HG03064 (cell line): ENCODE results near the gene AARSD1.
"Not testable (repeated sequence)": the region's sequence is repeated elsewhere in the genome, so short reads cannot be mapped to it uniquely, and the experiment has no call there.

Experiments used
- ATAC-seq: cut with Tn5 transposase; IDR thresholded peaks from one replicate; pipeline ENCODE4 v1.9.1; 2021; ENCODE audit warnings: low read depth; ENCODE audit not compliant: unreplicated experiment

AARSD1 gene, protein sequence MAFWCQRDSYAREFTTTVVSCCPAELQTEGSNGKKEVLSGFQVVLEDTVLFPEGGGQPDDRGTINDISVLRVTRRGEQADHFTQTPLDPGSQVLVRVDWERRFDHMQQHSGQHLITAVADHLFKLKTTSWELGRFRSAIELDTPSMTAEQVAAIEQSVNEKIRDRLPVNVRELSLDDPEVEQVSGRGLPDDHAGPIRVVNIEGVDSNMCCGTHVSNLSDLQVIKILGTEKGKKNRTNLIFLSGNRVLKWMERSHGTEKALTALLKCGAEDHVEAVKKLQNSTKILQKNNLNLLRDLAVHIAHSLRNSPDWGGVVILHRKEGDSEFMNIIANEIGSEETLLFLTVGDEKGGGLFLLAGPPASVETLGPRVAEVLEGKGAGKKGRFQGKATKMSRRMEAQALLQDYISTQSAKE

DNA sequence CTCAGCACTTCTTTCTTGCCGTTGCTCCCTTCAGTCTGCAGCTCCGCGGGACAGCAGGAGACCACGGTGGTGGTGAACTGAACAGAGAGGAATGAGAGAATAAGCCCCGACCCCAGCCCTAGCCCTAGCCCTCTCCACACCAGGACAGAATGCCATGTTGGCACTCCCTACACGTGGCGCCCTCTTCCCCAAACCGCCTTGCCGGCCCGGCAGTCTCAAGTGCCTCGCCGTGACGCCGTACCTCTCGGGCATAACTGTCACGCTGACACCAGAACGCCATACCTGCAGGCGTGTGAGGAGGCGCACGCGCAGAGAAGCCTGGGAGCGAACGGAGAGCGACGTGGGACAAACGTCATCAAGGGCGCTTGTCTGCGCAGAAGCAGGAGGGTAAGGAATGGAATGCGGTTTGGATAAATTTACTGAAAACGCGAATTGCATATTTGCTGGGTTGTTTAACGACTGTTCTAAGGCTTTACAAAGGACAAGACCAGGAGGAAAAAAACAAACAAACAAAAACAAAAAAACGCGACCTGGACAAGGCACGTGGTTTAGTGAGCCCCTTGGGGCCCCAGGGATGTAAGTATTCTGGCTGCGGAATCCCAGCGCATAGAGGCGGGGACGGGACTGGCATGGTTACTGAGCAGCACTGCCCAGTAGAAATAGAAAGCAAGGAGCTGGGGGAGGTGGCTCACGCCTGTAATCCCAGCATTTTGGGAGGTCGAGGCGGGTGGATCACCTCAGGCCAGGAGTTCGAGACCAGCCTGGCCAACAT lies at the start of gene AARSD1:
AARSD1 (minus strand) TSS at position 294 of the 772 bp plus-strand sequence; CDS start at position 280, 14 bp downstream.
- ATAC-seq, result peak; percentile 80

DNA sequence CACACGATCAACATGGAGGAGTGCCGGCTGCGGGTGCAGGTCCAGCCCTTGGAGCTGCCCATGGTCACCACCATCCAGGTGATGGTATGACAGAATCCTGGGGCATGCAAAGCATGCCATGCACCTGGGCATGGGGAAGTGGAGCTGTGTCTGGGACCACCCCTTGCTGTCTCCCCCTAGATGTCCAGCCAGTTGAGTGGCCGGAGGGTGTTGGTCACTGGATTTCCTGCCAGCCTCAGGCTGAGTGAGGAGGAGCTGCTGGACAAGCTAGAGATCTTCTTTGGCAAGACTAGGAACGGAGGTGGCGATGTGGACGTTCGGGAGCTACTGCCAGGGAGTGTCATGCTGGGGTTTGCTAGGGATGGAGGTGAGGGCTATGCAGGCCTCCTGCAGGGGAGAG lies 49.0 kb upstream of the AARSD1 start:
- no peak for ATAC-seq

DNA sequence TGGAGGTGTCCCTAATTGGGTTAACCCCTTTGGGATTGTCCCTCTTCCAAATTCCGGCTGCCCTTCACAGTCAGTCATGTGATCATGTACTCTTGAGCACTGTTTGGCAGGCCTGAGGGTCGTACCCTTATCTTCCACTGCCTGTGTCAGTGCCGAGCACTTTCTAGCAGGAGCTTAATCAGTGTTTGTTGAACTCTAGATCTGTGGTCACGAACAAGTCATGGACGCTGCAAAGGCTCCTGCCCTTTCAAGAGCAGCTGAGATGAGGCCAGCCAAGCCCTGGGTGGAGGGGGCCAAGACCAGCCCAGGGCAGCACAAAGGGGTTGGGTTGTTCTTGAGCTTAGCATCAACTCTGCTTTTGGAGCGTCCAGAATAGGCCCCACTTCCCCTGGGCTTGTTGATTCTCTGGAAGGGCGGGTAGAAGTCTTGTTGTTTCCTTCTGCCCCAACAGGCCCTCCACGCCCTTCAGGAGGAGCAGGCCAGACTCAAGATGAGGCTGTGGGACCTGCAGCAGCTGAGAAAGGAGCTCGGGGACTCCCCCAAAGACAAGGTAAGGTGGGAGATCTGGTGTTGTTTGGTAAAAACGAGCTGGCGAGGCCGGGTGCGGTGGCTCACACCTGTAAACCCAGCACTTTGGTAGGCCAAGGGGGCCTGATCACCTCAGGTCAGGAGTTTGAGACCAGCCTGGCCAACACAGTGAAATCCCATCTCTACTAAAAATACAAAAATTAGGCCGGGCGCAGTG lies 47.6 kb upstream of the AARSD1 start:
- ATAC-seq, result no peak

DNA sequence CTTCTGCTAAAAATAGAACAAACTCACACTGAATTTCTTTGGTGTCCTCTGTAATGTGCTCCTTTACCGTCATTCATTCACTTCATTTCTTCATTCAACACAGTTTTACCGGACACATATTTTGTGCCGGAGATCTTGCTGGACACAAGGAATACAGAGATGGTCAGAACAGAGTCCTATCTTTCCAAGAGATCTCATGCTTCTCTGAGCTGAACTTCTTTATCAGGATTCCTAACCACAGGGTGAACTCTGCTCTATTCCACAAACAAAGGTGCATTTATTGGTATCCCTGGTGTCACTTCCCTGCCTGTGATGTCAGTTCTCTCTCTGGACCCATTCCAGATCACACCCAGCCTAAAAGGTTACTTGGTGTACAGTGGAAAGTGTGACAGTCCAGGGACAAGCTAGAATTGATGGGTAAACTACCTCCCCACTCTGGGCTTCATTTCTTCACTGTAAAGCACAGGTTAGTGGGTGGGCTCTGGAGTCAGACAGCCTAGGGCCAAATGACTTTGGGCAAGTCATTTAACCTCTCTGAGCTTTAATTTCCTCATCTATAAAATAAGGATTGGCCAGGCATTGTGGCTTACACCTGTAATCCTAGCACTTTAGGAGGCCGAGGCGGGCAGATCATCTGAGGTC lies 46.5 kb upstream of the AARSD1 start:
- ATAC-seq, result no peak

DNA sequence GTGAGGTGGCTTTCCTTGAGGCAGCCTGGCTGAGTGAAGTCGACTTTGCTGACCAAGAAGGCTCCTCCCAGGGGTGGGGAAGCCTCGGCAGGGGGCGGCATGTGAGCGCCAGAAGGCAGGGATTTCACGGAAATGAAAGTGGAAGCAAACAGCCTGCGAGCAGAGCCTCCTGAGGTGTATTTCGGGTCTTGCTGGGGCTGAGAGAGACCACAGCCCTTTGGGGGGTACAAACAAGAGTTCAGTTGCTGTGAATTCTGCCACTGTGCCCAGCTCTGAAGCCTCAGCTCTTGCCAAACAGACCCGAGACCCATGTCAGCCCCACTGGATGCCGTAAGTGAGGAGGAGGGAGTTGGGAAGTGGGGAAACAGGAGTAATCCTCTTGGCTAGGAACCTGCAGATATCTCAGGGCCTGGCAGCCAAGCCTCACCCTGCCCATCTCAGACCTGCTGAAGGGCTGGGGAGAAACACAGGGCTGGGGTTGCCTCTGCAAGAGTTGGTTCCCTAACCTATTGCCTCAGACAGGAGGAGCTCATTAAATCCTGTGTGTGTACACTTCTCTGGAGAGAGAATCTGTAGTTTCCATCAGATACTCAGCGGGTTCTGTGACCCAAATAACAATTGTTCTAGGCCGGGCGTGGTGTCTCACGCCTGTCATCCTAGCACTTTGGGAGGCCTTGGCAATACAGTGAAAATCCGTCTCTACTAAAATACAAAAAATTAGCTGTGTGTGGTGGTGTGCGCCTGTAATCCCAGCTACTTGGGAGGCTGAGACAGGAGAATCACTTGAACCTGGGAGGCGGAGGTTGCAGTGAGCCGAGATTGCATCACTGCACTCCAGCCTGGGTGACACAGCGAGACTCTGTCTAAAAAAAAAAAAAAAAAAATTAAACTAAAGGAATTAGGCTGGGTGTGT lies 42.6 kb upstream of the AARSD1 start, which contains the start of gene IFI35:
IFI35 (plus strand) TSS at position 146 of the 913 bp plus-strand sequence; CDS start at position 310, 164 bp downstream.
- no peak for ATAC-seq

DNA sequence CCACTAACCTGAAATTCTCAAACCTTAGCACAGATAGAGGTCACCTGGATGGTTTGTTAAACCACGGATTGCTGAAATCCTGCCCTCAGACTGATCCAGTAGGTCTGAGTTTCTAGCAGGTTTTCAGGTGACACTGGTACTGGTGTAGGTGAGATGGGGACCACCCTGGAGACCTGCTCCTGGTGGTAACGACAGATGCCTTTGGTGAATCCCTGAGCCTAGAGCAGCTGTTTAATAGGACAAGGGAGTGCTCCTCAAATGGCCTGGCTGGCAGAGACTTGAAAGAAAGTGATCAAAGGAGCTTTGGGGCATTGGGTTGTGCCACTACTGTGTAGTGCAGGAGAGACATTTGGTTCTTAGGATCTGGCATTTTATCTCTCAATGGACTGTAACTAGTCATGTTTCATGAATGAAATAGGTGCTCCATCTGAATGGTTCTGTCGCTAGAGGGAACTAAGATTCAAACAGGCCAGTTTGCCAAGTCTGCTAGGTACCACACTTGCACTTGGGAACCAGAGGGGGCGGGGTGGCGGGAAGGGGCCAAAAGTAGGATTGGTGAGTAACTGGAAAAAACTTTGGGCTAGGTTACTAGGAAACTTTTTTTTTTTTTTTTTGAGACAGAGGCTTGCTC lies 39.4 kb upstream of the AARSD1 start:
- no peak for ATAC-seq

DNA sequence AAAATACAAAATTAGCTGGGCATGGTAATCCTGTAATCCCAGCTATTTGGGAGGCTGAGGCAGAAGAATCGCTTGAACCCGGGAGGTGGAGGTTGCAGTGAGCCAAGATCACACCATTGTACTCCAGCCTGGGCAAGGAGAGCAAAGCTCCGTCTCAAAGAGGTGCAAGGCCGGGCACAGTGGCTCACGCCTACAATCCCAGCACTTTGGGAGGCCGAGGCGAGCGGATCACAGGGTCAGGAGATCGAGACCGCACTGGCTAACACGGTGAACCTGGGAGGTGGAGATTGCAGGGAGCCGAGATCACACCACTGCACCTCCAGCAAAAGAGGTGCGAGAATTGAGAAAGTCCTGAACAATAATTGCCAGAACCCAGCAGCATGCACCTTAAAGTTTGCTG lies 36.6 kb upstream of the AARSD1 start:
- not testable (repeated sequence) for ATAC-seq

DNA sequence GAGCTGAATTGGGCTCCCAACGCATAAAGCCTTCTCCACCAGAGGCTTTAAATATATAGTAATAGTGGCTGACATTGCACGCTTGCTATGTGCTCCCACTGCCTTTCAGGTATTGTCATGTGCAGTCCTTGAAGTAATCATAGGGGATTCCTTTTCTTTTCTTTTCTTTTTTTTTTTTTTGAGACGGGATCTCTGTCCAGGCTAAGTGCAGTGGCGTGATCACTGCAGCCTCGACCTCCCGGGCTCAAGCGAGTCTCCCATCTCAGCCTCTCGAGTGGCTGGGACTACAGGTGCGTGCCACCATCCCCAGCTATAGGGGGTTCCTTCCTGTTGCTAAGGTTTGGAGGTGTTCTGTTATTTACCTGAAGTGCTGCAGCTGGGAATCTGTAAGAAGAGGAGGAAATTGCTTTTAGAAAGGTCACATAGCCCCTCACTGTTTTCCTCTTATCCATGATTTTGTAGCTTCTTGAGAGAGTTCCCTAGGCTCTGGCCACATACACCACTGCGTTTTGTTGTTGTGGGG lies 34.8 kb upstream of the AARSD1 start:
- ATAC-seq, result no peak

DNA sequence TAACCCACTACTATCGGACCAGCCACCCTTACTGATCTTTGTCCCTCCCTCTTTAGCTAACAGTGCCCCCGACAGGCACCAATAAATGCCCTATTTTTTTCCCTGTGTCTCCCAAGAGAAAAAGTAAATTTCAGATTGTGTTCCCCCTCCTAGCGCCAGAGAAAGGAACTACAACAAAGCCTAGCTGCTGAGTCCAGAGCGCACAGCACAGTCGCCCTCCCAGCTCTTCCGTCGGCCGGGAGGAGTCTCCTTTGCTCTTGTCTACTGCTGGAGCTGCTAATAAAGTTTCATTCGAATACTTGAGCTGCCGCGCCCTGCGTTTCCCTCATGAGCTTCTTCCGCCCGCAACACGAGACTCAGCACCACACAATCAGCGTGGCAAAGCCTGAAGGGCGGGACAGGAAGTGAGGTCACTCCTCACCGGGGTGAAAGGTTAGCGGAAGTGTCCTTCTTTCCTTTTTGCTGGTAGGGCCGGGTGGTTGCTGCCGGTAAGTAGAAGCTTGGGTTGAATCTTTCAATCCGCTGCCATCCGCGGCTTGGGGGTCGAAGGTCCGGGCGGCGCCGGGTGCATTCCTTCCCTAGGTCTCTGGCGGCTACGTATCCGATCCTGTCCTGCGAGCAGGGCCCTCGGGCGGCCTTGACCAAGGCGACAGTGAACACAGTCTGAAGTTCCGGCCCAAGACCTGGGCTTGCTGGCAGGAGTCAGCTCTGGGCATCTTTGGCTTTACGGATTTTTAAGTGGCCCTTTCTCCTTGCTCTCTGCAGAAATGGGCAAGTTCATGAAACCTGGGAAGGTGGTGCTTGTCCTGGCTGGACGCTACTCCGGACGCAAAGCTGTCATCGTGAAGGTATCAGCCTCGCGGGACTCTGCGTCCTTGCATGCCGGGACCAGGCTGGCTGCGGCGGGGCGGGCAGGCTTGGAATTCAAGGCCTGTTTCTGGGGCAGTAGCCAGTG lies 34.0 kb upstream of the AARSD1 start, which contains the start of gene RPL27:
RPL27 (plus strand) TSS at position 436 of the 955 bp plus-strand sequence; CDS start at position 768, 332 bp downstream.
- ATAC-seq, result peak; percentile 85

DNA sequence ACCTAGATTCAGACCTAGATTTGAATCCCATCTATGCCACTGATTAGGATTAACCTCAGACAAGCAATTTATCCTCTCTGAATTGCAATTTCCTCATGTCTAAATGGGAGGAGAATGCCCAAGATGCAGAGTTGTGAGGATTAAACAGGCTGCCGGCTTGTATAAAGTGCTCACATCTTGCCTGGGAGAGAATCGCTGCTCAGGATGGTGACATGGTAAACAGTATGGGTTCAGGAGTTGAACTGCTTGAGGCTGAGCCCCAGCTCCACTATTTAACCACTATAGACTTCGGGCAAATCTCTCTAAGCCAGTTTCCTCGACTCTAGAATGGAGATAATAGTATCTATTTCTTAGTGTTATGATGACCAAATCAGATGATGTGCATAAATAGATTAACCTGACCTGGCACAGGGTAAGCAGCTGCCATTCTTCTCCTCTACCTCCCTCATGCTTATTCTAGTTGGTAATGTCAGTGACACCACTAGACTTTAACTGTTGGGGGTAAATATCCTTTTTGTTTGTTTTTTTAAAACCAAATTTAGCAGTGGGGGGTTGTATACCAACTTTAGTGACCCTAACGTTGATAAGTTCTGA lies 33.2 kb upstream of the AARSD1 start:
- ATAC-seq, result no peak

DNA sequence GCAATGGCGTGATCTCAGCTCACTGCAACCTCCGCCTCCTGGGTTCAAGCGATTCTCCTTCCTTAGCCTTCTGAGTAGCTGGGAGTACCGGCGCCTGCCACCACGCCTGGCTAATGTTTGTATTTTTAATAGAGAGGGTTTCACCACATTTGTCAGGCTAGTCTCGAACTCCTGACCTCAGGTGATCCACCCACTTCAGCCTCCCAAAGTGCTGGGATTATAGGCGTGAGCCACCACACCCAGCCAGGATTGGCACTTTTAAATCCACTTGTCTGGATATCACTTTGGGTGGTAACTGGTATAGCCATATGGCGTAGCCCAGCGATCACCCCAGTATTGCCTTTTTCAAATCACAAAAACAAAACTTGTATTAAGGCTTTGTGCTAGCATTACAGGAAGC lies 29.7 kb upstream of the AARSD1 start:
- ATAC-seq, result not testable (repeated sequence)

DNA sequence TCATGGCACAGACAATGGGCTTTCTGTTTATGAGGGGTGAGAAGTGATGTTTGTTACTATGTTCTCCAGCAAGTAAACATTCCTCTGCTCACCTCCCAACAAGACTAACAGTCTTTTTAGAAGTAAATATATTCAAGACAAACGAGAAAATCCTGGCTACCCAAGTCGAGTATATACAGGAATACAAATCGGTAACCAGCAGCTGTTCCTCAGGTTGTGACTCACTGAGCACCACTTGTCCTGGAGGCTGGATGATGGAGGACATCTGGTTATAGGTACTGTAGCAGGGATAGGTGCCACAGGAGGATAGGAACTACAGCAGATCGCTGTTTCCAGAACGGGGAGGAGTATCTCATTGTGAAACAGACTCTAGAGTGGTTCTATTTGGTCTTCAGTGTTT lies 28.6 kb upstream of the AARSD1 start:
- ATAC-seq, result no peak

DNA sequence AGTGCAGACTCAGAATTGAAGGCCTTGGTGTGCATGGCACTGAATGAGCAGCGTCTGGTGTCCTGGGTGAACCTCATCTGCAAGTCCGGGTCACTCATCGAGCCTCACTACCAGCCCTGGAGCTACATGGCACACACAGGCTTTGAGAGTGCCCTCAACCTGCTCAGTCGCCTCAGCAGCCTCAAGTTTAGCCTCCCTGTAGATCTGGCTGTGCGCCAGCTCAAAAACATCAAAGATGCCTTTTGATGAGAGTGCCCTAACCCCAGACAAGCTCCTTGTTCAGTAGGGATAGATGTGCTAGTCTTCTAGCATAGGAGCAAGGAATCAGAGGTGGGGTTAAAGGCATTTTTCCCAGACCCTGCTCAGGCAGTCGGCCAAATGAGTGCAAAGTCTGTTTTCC lies 27.2 kb upstream of the AARSD1 start:
- ATAC-seq, result no peak

DNA sequence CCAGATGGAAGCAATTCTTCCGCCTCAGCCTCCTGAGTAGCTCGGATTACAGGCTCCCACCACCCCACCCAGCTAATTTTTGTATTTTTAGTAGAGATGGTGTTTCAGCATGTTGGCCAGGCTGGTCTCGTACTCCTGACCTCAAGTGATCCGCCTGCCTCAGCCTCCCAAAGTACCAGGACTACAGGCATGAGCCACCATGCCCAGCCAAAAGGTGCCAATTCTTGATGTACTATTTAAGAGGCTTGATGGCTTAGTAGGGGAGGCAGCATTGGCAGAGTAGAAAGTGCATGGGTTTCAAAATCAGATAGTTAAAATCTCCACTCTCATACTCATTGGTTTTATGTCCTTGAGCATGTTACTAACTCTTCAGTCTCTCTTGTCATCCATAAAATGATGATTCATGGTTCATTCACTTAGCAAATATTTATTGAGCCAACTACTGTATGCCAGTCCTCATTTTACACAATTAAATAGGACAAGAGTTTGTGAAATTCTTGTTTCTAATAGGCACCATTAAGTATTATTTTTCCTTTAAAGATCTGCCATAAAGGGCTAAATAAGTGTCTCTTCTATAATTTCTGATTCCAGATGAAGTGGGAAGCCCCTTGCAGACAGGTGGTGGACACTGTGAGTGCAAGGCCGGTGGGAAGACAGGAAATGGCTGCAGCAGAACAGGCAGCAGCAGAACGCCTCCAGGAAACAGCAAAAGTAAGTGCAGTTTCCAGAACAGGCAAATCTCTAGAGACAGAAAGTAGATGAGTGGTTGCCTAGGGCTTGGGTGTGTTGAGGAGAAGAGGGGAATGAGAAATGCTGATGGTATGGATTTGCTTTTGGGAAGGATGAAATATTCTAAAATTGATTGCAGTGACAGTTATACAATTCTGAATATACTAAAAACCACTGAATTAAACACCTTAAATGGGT lies 25.7 kb upstream of the AARSD1 start:
- no peak for ATAC-seq

DNA sequence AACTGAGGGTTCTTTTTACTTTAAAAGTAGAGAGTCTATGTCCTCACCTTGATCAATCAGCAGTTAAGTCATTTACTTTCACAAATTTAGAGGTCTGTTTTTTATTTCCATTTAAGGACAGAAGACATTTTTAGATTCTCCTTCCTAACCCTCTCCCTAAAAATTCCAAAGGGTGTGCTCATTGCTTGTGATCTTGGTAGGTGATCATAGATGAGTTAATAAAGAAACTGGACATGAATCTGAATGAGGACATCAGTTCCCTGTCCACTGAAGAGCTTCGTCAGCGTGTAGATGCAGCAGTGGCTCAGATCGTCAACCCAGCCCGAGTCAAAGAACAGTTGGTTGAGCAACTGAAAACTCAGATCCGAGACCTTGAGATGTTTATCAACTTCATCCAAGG lies 24.9 kb upstream of the AARSD1 start:
- no peak for ATAC-seq

DNA sequence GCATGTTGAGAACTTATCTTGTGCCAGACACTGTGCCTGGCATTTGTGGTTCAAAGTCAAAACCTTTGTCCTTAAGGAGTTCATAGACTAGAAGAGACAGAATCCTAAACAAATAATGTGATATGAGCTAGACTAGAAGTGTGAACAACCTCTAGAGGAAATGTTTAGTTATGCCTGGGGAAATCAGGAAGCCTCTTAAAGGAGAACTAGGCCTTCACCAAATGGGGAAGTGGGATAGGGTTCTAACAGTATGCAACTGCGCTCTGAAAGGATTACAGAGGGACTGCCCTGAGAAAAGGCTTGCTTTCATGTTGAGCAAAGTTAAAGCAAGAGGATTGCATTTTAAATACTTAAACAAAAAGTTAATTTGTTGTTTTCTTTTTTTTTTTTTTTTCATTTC lies 21.0 kb upstream of the AARSD1 start:
- ATAC-seq, result no peak
